Thymus (tissue), 11 donors: Measurements from ENCODE around the gene C9orf50. TPM values are rescaled to one million over a fixed set of nuclear protein-coding genes. Genes with fewer than 3 reads are reported as not detected.

ENCODE experiments used
- DNase-seq, 9 donors: peaks; one replicate each; pipeline ENCODE4 v3.0.0-alpha.2; 2013; ENCODE audit warnings: low spot score in 9 of 9, low read depth in 6 of 9, missing footprints in 1 of 9
- H3K27ac ChIP-seq, 2 donors: one replicate each; pipeline ENCODE4 v1.5.1; 2013; ENCODE audit warnings: control low read depth in 1 of 2, low read depth in 1 of 2, low read length in 1 of 2, mild to moderate bottlenecking in 1 of 2, moderate library complexity in 1 of 2
- H3K27me3 ChIP-seq, 2 donors: one replicate each; pipeline ENCODE4 v1.5.1; 2013; ENCODE audit warnings: low read length in 1 of 2; ENCODE audit not compliant: control insufficient read depth in 2 of 2, insufficient read depth in 1 of 2
- H3K36me3 ChIP-seq, 2 donors: one replicate each; pipeline ENCODE4 v1.5.1; 2013; ENCODE audit warnings: low read length in 1 of 2, mild to moderate bottlenecking in 1 of 2, moderate library complexity in 1 of 2; ENCODE audit not compliant: control insufficient read depth in 2 of 2, insufficient read depth in 2 of 2
- H3K4me1 ChIP-seq, 2 donors: one replicate each; pipeline ENCODE4 v1.5.1; 2013; ENCODE audit warnings: low read length in 2 of 2; ENCODE audit not compliant: control insufficient read depth in 2 of 2, insufficient read depth in 2 of 2
- H3K4me3 ChIP-seq, 2 donors: one replicate each; pipeline ENCODE4 v1.5.1; 2013; ENCODE audit warnings: low read length in 2 of 2, control low read depth in 1 of 2, mild to moderate bottlenecking in 1 of 2
- H3K9me3 ChIP-seq, 2 donors: one replicate each; pipeline ENCODE4 v1.5.1; 2013; ENCODE audit warnings: low read length in 1 of 2, mild to moderate bottlenecking in 1 of 2; ENCODE audit not compliant: control insufficient read depth in 2 of 2, insufficient read depth in 1 of 2
- WGBS: extraction: QIAGEN DNeasy Blood & Tissue Kit; methylation state at CpG from one replicate; pipeline ENCODE4 v1.1.7; 2013; 5-methylcytosine and 5-hydroxymethylcytosine counted together
- polyA plus RNA-seq: library from polyadenylated mRNA; stranded (reverse); fragments of 200-250 nt; gene quantifications from one replicate; pipeline ENCODE4 v1.2.3, GENCODE V29; 2013
- total RNA-seq: library from RNA; stranded (reverse); fragments of 120-200 nt; gene quantifications from one replicate; pipeline ENCODE4 v1.2.4, GENCODE V29; 2013
- donor health status: healthy.

C9orf50 gene
- total and polyA plus RNA-seq, 2 donors = 0.05 to 0.23 TPM

- 97% methylated on average over 25 of the region's 25 CpGs for WGBS
- peaks cover 0 to 29% of the 10 kb centered on the region in 2 donors for H3K4me1 ChIP-seq
- H3K9me3 ChIP-seq = peaks cover 0 to 3% of the 10 kb centered on the region in 2 donors
- DNase-seq = no peak
- no peak overlapping the region for H3K4me3 ChIP-seq
- H3K27ac ChIP-seq = no peak overlapping the region
- H3K36me3 ChIP-seq = no peaks in the 10 kb centered on the region
- H3K27me3 ChIP-seq = peaks cover 28 to 67% of the 10 kb centered on the region in 2 donors
Measured at GRCh38 chr9:129566563-129567266, 54.2 kb downstream of the C9orf50 start.

- no peak for DNase-seq
- Histone ChIP-seq H3K4me1 (peaks cover 0 to 16% of the 10 kb centered on the region in 2 donors), H3K4me3 (no peak overlapping the region), H3K27me3 (peaks cover 14 to 40% of the 10 kb centered on the region in 2 donors), H3K36me3 (no peaks in the 10 kb centered on the region), H3K9me3 (peaks cover 0 to under 1% of the 10 kb centered on the region in 2 donors), H3K27ac (no peak overlapping the region)
- 93% methylated on average over 8 of the region's 8 CpGs for WGBS
Measured at GRCh38 chr9:129562917-129563316, 58.0 kb downstream of the C9orf50 start.

- no peaks in the 10 kb centered on the region for H3K36me3 ChIP-seq
- no peaks in the 10 kb centered on the region for H3K9me3 ChIP-seq
- DNase-seq = no peak
- H3K4me1 ChIP-seq = peaks cover 0 to 18% of the 10 kb centered on the region in 2 donors
- peaks cover 10 to 36% of the 10 kb centered on the region in 2 donors for H3K27me3 ChIP-seq
- H3K4me3 ChIP-seq = no peak overlapping the region
- H3K27ac ChIP-seq = no peak overlapping the region
- 90% methylated on average over 12 of the region's 12 CpGs for WGBS
Measured at GRCh38 chr9:129562514-129562913, 58.4 kb downstream of the C9orf50 start.

Other genes starting within 250 kb of the C9orf50 start
- gene NTMT1, start 5.1 kb upstream of the C9orf50 start, total RNA-seq = 23.9 TPM
- 33.2 TPM for gene NTMT1, start 5.1 kb upstream of the C9orf50 start, polyA plus RNA-seq
- gene ASB6, start 21.1 kb upstream of the C9orf50 start, total RNA-seq = 8.8 TPM
- gene ASB6, start 21.1 kb upstream of the C9orf50 start, polyA plus RNA-seq = 20.5 TPM
- gene PRRX2, start 44.5 kb upstream of the C9orf50 start, total RNA-seq = 1.3 TPM
- gene PRRX2, start 44.5 kb upstream of the C9orf50 start, polyA plus RNA-seq = 3.8 TPM
- 11.1 TPM for gene PTGES, start 131.9 kb upstream of the C9orf50 start, total RNA-seq
- gene PTGES, start 131.9 kb upstream of the C9orf50 start, polyA plus RNA-seq = 7.8 TPM
- 15.5 TPM for gene TOR1B, start 182.1 kb upstream of the C9orf50 start, total RNA-seq
- 17.9 TPM for gene TOR1B, start 182.1 kb upstream of the C9orf50 start, polyA plus RNA-seq
- 28.6 TPM for gene TOR1A, start 203.0 kb upstream of the C9orf50 start, total RNA-seq
- 30.0 TPM for gene TOR1A, start 203.0 kb upstream of the C9orf50 start, polyA plus RNA-seq
- gene C9orf78, start 214.2 kb upstream of the C9orf50 start, total RNA-seq = 76.8 TPM
- 95.0 TPM for gene C9orf78, start 214.2 kb upstream of the C9orf50 start, polyA plus RNA-seq
- gene USP20, start 214.4 kb upstream of the C9orf50 start, total RNA-seq = 30.4 TPM
- gene USP20, start 214.4 kb upstream of the C9orf50 start, polyA plus RNA-seq = 175 TPM